HG03045 (cell line): Measurements from ENCODE around the gene MFGE8.
"Not testable (repeated sequence)": the region's sequence is repeated elsewhere in the genome, so short reads cannot be mapped to it uniquely, and the experiment has no call there.

Source experiments
- ATAC-seq: cut with Tn5 transposase; IDR thresholded peaks from one replicate; pipeline ENCODE4 v1.9.1; 2021; ENCODE audit warnings: mild to moderate bottlenecking, moderate library complexity; ENCODE audit not compliant: unreplicated experiment

MFGE8 gene

GRCh38 chr15:88913017-88913849 is at the start of gene MFGE8:
Gene MFGE8, minus strand, starts transcription at chr15:88913379. Its CDS starts 60 bp downstream, at chr15:88913319.
- ATAC-seq = peak; percentile 77

- ATAC-seq = no peak
Measured at GRCh38 chr15:88959445-88959844, 46.3 kb upstream of the MFGE8 start.

GRCh38 chr15:88956906-88957305 is 43.7 kb upstream of the MFGE8 start:
- ATAC-seq = no peak

GRCh38 chr15:88956263-88956662 is 43.1 kb upstream of the MFGE8 start:
- no peak for ATAC-seq

- no peak for ATAC-seq
Measured at GRCh38 chr15:88954431-88955277, 41.5 kb upstream of the MFGE8 start.

GRCh38 chr15:88950600-88951160 is 37.5 kb upstream of the MFGE8 start:
- no peak for ATAC-seq

GRCh38 chr15:88949734-88950400 is 36.7 kb upstream of the MFGE8 start:
- ATAC-seq = no peak

GRCh38 chr15:88940110-88940675 is 27.0 kb upstream of the MFGE8 start:
- ATAC-seq = no peak

GRCh38 chr15:88939486-88939806 is 26.3 kb upstream of the MFGE8 start:
- no peak for ATAC-seq

GRCh38 chr15:88938802-88939485 is 25.8 kb upstream of the MFGE8 start:
- ATAC-seq = no peak

GRCh38 chr15:88934449-88934848 is 21.3 kb upstream of the MFGE8 start:
- ATAC-seq = not testable (repeated sequence)

- ATAC-seq = no peak
Measured at GRCh38 chr15:88932875-88933330, 19.7 kb upstream of the MFGE8 start.

GRCh38 chr15:88932271-88932874 is 19.2 kb upstream of the MFGE8 start:
- ATAC-seq = no peak

- no peak for ATAC-seq
Measured at GRCh38 chr15:88930579-88930978, 17.4 kb upstream of the MFGE8 start.

GRCh38 chr15:88929358-88930098 is 16.3 kb upstream of the MFGE8 start:
- ATAC-seq = not testable (repeated sequence)

GRCh38 chr15:88928192-88928591 is 15.0 kb upstream of the MFGE8 start:
- ATAC-seq = not testable (repeated sequence)

GRCh38 chr15:88925648-88926047 is 12.5 kb upstream of the MFGE8 start:
- not testable (repeated sequence) for ATAC-seq

GRCh38 chr15:88920892-88921435 is 7.8 kb upstream of the MFGE8 start:
- ATAC-seq = not testable (repeated sequence)
